Measurements from ENCODE around the gene CAPN11.

DNA sequence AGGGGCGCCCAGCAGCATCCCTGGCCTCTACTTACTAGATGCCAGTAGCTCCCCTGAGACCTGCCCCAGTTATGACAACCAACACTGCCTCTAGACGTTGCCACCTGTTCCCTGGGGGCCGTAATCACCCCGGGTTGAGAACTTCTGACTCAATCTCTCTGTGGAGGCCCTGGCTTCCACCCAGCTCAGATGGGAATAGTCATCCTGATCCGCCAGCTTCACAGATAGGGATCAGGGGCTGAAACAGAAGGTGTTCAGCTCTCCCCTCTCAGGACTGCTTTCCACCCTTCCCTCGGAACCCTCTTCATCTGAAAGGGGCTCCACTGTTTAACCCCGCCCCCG lies 3.3 kb downstream of the CAPN11 start:
- TF ChIP-seq POLR2A (IDR thresholded peaks at IDR 0.05) (no peak), CTCF (IDR thresholded peaks at IDR 0.05 in 4 of 5, conservative IDR thresholded peaks at IDR 0.05 in 1 of 5) (no peak)

All from gastrocnemius medialis (tissue), 4 donors.